ENCODE data around the gene A3GALT2. TPM values are rescaled to one million over a fixed set of nuclear protein-coding genes. Genes with fewer than 3 reads are reported as not detected.
A peak's percentile ranks its signal among the peaks of the same experiment; 100 is the strongest.

Gene A3GALT2
- polyA plus RNA-seq, 1 experiment = not detected

DNA sequence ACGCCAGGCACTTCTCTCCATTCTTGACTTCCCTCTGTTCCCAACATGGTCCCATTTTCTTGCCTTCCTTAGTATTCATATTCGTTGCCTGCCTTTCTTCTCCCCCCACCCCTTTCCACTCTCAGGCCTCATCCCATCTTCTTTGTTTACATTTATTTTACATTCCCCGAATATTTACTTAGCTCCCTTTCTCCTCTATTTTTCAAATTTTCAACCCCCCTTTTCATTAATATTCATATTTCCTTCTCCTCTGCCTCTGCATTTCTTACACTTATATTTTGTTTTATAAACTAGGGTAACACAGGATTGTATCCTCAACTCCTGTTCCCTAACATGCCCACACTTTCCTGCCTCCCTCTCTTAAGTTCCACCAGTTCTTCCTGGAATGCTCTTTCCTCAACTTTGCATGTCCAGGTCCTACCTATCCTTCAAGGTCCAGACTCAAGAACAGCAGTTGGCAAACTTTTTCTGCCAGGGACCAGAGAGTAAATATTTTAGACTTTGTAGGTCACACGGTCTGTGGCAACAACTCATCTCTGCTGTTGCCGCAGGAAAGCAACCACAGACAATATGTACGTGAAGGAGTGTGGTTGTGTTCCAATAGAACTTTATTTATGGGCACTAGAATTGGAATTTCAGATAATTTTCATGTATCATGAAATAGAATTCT is 29.8 kb upstream of the A3GALT2 start:
- Histone ChIP-seq H3K4me3 (ENCODE audit: low read depth, low read length) (peak overlapping the region; percentile 39), H3K36me3 (ENCODE audit: control insufficient read depth, insufficient read depth, low read length) (peaks cover 9% of the 10 kb centered on the region), H3K27me3 (ENCODE audit: control insufficient read depth, insufficient read depth, low read length) (no peaks in the 10 kb centered on the region)
- CTCF ChIA-PET = interaction anchor here (1.0 to 2.3 kb wide), 5 partner anchors 9 to 105 kb away, joined by 3 to 8 read pairs (median 4); no protein-coding TSS in a partner anchor
- POLR2A ChIA-PET = interaction anchor here (0.6 kb wide), 1 partner anchor 39 kb away, joined by 3 read pairs; no protein-coding TSS in a partner anchor
- no peak for TF ChIP-seq CTCF (IDR thresholded peaks at IDR 0.05; ENCODE audit: insufficient read depth, low read depth, low read length)
- no peak for DNase-seq (ENCODE audit: low read depth)

GRCh38 chr1:33349778-33350610 is 29.1 kb upstream of the A3GALT2 start:
- ChIA-PET POLR2A (interaction anchor here (0.5 to 0.6 kb wide), 2 partner anchors 14 to 40 kb away, joined by 3 to 10 read pairs; no protein-coding TSS in a partner anchor), CTCF (interaction anchor here (1.0 to 2.3 kb wide), 7 partner anchors 10 to 106 kb away, joined by 3 to 8 read pairs (median 3); no protein-coding TSS in a partner anchor)
- H3K36me3 ChIP-seq (ENCODE audit: control insufficient read depth, insufficient read depth, low read length) = peaks cover 8% of the 10 kb centered on the region

GRCh38 chr1:33349081-33349759 is 28.3 kb upstream of the A3GALT2 start:
- DNase-seq (ENCODE audit: low read depth) = no peak

More at GRCh38 chr1:33349778-33350610, 29.1 kb upstream of the A3GALT2 start:
- no peak for DNase-seq (ENCODE audit: low read depth)
- no peaks in the 10 kb centered on the region for H3K27me3 ChIP-seq (ENCODE audit: control insufficient read depth, insufficient read depth, low read length)
- TF ChIP-seq CTCF (IDR thresholded peaks at IDR 0.05; ENCODE audit: insufficient read depth, low read depth, low read length) = no peak
- H3K4me3 ChIP-seq (ENCODE audit: low read depth, low read length) = peak overlapping the region; percentile 82

GRCh38 chr1:33348676-33349080 is 27.8 kb upstream of the A3GALT2 start:
- Histone ChIP-seq H3K4me3 (ENCODE audit: low read depth, low read length) (peak overlapping the region; percentile 82), H3K36me3 (ENCODE audit: control insufficient read depth, insufficient read depth, low read length) (peaks cover 5% of the 10 kb centered on the region), H3K27me3 (ENCODE audit: control insufficient read depth, insufficient read depth, low read length) (no peaks in the 10 kb centered on the region)
- DNase-seq (ENCODE audit: low read depth) = no peak
- ChIA-PET CTCF (interaction anchor here (0.9 to 1.8 kb wide), 4 partner anchors 9 to 108 kb away, joined by 3 to 5 read pairs (median 4); no protein-coding TSS in a partner anchor), POLR2A (no interaction called here)
- TF ChIP-seq CTCF (IDR thresholded peaks at IDR 0.05; ENCODE audit: insufficient read depth, low read depth, low read length) = no peak

More at GRCh38 chr1:33349081-33349759, 28.3 kb upstream of the A3GALT2 start:
- no peak for TF ChIP-seq CTCF (IDR thresholded peaks at IDR 0.05; ENCODE audit: insufficient read depth, low read depth, low read length)
- H3K27me3 ChIP-seq (ENCODE audit: control insufficient read depth, insufficient read depth, low read length) = no peaks in the 10 kb centered on the region
- peaks cover 7% of the 10 kb centered on the region for H3K36me3 ChIP-seq (ENCODE audit: control insufficient read depth, insufficient read depth, low read length)
- ChIA-PET CTCF (interaction anchor here (1.0 to 2.3 kb wide), 7 partner anchors 10 to 107 kb away, joined by 3 to 8 read pairs (median 3); no protein-coding TSS in a partner anchor), POLR2A (no interaction called here)
- H3K4me3 ChIP-seq (ENCODE audit: low read depth, low read length) = peak overlapping the region; percentile 82
